ENCODE measurements around the gene ZNF598. TPM values are rescaled to one million over a fixed set of nuclear protein-coding genes. Genes with fewer than 3 reads are reported as not detected.

ZNF598 gene
- polyA plus RNA-seq (ENCODE audit: insufficient read length in 3 of 3): 10 to 100 TPM; 21.4 to 30.9 (median 25.0) TPM
- long read RNA-seq, donor 1, partial matches to known transcripts: 92 of 93 reads
- long read RNA-seq, donor 1, other reads (novel, unspliced or antisense): 0 of 93 reads
- long read RNA-seq, donor 2, partial matches to known transcripts: 0 of 3 reads
- long read RNA-seq, donor 2, other reads (novel, unspliced or antisense): 0 of 3 reads
- long read RNA-seq, donor 3, partial matches to known transcripts: 0 of 7 reads
- long read RNA-seq, donor 3, other reads (novel, unspliced or antisense): 0 of 7 reads
- long read RNA-seq, donor 4, partial matches to known transcripts: 0 of 3 reads
- long read RNA-seq, donor 4, other reads (novel, unspliced or antisense): 0 of 3 reads
- long read RNA-seq, donor 5, partial matches to known transcripts: 66 of 67 reads
- long read RNA-seq, donor 5, other reads (novel, unspliced or antisense): 0 of 67 reads
- long read RNA-seq, donor 6, partial matches to known transcripts: 0 of 5 reads
- long read RNA-seq, donor 6, other reads (novel, unspliced or antisense): 0 of 5 reads
- long read RNA-seq, donor 7, partial matches to known transcripts: 0 of 7 reads
- long read RNA-seq, donor 7, other reads (novel, unspliced or antisense): 0 of 7 reads
- long read RNA-seq, donor 8: 0 reads
- long read RNA-seq, donor 9, partial matches to known transcripts: 83 of 95 reads
- long read RNA-seq, donor 9, other reads (novel, unspliced or antisense): 8 of 95 reads
- long read RNA-seq, donor 10: 0 reads
- long read RNA-seq, donor 11, partial matches to known transcripts: 0 of 2 reads
- long read RNA-seq, donor 11, other reads (novel, unspliced or antisense): 0 of 2 reads
- long read RNA-seq, donor 12, partial matches to known transcripts: 0 of 5 reads
- long read RNA-seq, donor 12, other reads (novel, unspliced or antisense): 0 of 5 reads
- long read RNA-seq, donor 13, partial matches to known transcripts: 73 of 81 reads
- long read RNA-seq, donor 13, other reads (novel, unspliced or antisense): 7 of 81 reads
- long read RNA-seq, donor 14: 0 reads
- long read RNA-seq, donor 15: 0 reads
- long read RNA-seq, donor 16, partial matches to known transcripts: 0 of 3 reads
- long read RNA-seq, donor 16, other reads (novel, unspliced or antisense): 0 of 3 reads

GRCh38 chr16:2009791-2010510 is at the start of gene ZNF598:
ZNF598 (minus strand) TSS chr16:2009821.
- DNase-seq: peak; percentile 87

DNA sequence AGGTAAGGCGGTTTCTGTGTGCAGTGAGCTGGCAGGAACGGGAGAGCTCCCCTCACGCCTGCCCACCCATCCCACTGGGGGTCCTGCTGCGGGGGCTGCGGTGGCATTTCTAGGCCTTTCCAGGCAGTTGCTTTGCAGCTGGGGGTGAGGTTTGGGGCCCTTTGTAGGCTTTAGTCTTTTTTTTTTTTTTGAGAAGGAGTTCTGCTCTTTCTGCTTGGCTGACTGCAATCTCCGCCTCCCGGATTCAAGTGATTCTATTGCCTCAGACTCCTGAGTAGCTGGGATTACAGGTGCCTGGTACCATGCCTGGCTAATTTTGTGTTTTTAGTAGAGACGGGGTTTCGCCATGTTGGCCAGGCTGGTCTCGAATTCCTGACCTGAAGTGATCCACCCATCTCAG is 49.3 kb upstream of the ZNF598 start:
- DNase-seq: peak; percentile 69

DNA sequence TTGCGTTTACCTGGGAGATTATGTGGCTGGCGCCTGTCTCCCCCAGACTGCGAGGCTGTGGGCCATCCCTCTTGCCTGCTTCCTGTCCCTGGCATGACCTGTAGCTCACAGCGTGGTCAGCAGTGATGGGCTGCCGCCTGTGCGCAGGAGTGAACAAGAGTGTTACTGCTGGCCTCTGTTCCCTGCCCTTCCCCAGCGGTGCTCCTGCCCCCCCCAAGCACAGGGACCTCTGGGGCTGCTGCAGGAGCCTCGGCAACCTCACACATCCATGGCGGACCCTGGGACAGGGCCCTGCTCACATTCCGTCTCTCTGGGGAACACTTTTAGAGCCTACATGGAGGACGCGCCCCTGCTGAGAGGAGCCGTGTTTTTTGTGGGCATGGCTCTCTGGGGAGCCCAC is 48.8 kb upstream of the ZNF598 start:
- no peak for DNase-seq

- no peak for DNase-seq
Observed at GRCh38 chr16:2057438-2057837, 47.8 kb upstream of the ZNF598 start.

GRCh38 chr16:2056681-2057407 is 47.2 kb upstream of the ZNF598 start:
- DNase-seq: no peak

- DNase-seq: no peak
Observed at GRCh38 chr16:2056077-2056476, 46.5 kb upstream of the ZNF598 start.

- no peak for DNase-seq
Observed at GRCh38 chr16:2054543-2055245, 45.1 kb upstream of the ZNF598 start.

DNA sequence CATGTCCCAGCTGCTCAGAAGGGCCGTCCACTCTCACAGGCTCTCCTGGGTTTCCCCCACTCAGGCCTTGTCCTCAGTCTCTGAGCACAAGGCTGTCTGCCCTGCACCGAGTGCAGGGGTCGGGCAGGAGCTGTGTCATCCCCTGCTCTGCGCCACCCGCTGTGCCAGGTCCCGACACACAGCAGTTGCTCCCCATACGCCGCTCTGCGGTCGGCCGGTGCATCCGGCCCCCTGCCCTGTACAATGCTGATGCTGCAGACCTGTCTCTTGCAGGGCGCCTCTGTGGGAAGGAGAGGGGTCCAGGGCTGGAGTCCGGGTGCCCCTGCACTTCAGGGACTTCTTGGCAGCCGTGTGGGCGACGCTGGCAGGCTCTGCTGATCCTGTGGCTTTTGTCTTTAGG is 44.3 kb upstream of the ZNF598 start:
- no peak for DNase-seq

- no peak for DNase-seq
Observed at GRCh38 chr16:2053211-2053610, 43.6 kb upstream of the ZNF598 start.

GRCh38 chr16:2048116-2048543 is 38.5 kb upstream of the ZNF598 start:
- no peak for DNase-seq

DNA sequence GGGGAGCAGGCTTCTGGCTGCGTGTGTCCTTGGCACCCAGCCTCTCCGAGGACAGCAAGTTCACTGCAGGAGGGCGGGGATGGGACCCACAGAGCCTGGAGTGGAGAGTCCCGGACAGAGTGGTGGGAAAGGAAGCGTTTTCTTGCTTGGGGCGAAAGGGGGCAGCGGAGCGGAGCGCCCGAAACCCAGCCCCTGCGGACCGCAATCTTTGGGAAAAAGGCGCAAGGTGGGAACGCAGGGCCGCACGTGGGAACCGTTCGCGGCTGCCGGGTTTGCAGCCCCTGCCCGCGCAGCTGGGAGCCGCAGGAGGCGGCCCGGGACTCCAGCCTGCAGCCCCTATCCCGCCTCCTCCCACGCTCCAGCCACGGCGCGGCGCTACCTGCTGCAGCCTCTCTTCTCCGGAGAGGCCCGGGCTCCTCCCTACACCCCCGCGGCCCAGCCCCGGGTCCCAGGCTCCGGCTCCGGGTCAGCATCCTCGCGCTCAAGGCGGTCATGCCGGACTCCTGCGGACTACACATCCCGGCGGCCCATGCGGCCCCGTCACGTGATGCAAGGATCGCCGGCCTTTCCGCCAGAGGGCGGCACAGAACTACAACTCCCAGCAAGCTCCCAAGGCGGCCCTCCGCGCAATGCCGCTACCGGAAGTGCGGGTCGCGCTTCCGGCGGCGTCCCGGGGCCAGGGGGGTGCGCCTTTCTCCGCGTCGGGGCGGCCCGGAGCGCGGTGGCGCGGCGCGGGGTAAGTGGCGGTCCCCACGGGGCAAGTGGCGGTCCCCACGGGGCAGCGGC is 37.9 kb upstream of the ZNF598 start, which contains the start of the genes NTHL1 and TSC2:
NTHL1 (minus strand) TSS at position 505 of the 786 bp plus-strand sequence; CDS start at position 494, 11 bp downstream.
TSC2 (plus strand) TSS at position 656 of the 786 bp plus-strand sequence. CDS start 631 bp downstream, outside the sequence.
- DNase-seq: peak; percentile 96

DNA sequence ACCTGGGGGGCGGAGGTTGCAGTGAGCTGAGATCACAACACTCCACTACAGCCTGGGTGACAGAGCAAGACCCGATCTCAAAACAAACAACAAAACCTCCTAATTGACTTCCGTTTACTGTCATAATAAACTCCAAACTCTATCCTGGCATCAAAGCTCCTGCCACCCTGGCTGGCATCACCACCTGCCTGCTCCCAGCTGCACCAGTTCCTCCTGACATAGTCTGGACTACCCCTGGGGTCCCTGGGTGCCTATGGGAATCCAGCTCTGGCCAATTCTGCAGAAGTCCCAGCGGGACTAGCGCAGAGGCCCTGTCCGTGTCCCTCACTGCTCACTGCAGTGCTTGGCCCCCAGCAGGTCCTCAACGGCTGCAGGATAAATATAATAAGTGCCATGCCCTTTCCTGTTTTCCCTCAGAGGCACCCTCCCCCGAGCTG is 37.3 kb upstream of the ZNF598 start:
- no peak for DNase-seq

GRCh38 chr16:2045965-2046892 is 36.6 kb upstream of the ZNF598 start:
- DNase-seq: no peak

DNA sequence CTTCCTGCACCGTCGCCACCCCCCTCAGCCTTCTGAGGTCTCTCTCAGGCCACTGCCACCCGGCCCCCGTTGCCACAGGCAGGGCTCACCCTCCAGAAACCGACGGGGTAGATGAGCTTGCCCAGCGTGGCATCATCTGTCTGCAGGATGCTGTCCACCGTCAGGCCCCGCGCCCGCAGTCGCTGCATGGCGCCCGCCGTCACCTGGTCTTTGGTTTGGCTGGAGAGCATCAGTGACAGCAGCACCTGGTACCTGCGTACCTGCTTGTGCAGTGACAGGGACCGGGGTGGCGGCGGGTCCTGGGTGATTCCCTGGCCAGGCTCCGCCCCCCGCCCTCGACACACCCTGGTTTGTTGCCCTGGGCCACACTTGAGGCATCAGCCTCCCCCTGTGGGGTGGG is 34.9 kb upstream of the ZNF598 start:
- DNase-seq: no peak

DNA sequence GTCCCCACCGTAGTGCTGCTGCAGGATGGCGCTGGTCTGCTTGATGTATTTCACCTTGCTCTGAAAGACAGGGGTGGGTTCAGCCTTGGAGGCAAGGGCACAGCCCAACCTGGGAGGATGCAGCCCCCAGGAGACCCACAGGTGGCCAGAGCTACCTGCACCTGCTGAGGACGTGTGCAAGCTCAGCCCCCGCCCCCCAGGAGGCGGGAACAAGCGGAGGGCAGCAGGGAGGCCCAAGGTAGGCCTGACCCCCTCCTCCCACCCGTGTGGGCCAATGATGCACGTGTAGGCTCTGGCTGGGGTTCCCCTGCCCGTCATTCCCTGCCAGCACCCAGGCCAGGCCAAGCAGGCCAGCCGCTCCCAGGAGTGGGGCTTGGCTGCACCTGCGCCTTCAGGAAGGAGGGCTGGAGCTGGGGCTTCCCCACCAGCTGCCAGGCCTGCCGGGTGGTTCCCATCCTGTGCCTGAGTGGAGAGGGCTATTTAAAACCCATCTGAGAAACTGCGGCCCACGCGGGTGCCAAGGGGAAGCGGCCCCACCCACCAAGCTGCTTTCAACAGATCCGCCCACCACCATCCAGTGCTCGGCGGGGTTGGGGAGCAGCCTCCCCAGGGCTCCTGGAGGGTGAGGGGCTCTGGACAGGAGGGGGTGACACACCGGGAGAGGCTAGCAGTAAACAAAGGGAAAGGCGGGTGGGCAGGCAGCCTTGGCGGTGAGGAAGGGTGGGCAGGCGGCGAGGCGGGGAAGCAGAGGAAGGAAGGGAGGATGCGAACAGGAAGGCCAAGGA is 34.2 kb upstream of the ZNF598 start:
- no peak for DNase-seq

DNA sequence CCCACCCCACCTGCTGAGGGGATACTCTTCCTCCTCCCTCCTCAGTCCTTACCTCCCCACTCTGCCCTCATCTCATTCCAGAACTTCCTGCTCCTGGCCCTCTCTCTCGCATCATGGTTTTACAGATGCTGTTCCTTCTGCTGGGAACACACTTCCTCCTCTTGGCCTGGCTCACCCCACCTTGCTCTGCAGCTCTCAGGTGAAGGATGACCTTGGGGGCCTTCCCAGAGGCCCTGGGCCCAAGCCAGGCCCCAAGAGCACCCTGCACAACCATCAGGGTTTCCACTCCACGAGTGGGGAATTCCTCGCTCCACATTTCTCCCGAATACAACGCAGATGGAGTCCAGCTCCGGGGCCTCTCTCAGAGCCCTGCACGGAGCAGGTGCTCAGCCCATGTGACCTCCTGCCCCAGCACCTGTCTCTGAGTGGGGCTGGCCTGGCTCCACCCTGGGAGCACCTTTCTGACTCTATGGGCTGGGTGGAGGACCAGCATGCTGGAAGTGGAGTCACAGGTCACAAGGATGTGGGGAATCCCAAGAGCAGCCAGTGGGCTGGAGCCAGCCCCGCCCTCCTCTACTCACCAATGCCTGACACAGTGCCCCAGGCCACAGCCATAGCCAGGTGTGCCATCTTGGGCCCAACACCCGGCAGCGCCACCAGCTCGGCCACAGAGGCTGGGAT is 33.5 kb upstream of the ZNF598 start:
- DNase-seq: no peak
